Measurements from ENCODE around the gene VOPP1.
A peak's percentile ranks its signal among the peaks of the same experiment; 100 is the strongest.
"Not testable (repeated sequence)": the region's sequence is repeated elsewhere in the genome, so short reads cannot be mapped to it uniquely, and the experiment has no call there.

The VOPP1 gene, protein sequence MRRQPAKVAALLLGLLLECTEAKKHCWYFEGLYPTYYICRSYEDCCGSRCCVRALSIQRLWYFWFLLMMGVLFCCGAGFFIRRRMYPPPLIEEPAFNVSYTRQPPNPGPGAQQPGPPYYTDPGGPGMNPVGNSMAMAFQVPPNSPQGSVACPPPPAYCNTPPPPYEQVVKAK

DNA sequence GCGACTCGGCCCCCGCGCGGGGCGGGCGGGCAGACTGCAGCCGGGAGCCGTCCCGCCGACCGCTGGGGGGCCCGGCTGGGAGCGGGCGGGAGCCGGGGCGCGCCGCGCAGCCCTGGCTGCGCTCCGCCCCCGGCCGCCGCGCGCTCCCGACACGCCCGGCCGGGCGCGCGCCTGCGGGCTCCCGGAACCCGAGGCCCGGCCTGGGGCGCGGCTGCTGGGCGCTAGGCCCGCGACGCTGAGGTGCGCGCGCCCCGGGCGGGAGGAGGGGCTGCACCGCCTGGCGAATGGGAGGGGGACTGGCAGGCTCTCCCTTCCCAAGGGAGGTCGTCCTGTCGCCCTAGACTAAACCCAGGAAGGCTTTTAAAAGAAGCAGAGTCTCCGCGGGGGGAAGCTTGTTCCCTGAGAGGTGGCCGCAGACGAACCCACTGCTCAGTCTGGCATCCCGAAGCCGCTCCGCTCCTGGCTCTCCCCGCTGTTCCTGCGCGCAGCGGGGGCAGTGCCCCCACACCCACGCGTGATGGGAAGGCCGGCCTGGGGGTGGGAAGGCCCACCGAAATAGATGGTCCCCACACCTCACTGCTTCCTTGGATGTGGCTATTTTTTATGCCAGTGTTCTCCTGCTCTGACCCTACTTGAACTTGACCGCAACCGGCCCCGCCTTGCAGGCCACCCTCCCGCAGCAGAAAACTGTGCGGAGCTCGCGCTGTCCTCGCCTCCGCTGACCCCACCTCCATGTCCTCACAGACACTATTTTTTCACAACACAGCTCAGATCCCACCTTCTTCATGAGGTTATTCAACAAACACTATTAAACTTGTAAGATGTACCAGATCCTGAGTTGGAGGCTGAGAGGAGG, at the start of gene VOPP1:
TSS of gene VOPP1 (minus strand) at position 125 of the 856 bp plus-strand sequence. CDS start 178 bp downstream, outside the sequence.
- no peaks in the 10 kb centered on the region for H3K9me3 Mint-ChIP-seq
- peak within 1 kb of the TSS; percentile 98 for H3K27ac Mint-ChIP-seq
- H3K36me3 Mint-ChIP-seq: peaks cover 3% of the 10 kb centered on the region
- H3K4me1 Mint-ChIP-seq: peaks cover 61% of the 10 kb centered on the region
- H3K27me3 Mint-ChIP-seq: no peaks in the 10 kb centered on the region
- peak within 1 kb of the TSS; percentile 97 for H3K4me3 Mint-ChIP-seq

DNA sequence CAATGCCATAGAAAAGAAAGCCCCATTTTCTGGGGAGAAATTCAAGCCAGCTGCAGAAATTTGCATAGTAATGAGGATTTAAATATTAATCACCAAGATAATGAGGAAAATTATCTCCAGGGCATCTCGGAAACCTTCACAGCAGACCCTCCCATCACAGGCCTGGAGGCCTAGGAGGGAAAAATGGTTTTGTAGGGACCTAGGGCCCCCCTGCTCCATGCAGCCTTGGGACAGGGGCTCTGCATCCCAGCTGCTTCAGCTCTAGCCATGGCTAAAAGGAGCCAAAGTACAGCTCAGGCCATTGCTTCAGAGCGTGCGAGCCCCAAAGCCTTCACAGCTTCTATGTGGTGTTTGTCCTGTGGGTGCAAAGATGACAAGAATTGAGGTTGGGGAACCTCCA, 46.6 kb upstream of the VOPP1 start:
- Mint-ChIP-seq H3K27me3 (peaks cover 8% of the 10 kb centered on the region), H3K36me3 (peaks cover 6% of the 10 kb centered on the region), H3K27ac (no peak overlapping the region), H3K4me1 (no peaks in the 10 kb centered on the region), H3K4me3 (no peak overlapping the region), H3K9me3 (peaks cover 9% of the 10 kb centered on the region)

GRCh38 chr7:55614365-55615064, 42.2 kb upstream of the VOPP1 start:
- not testable (repeated sequence) for H3K27ac Mint-ChIP-seq, H3K36me3 Mint-ChIP-seq, H3K4me3 Mint-ChIP-seq, H3K27me3 Mint-ChIP-seq, H3K9me3 Mint-ChIP-seq, H3K4me1 Mint-ChIP-seq

GRCh38 chr7:55609726-55610125, 37.4 kb upstream of the VOPP1 start:
- H3K4me3 Mint-ChIP-seq, H3K36me3 Mint-ChIP-seq, H3K9me3 Mint-ChIP-seq, H3K27ac Mint-ChIP-seq, H3K4me1 Mint-ChIP-seq, H3K27me3 Mint-ChIP-seq: not testable (repeated sequence)

GRCh38 chr7:55605661-55606060, 33.4 kb upstream of the VOPP1 start:
- not testable (repeated sequence) for H3K4me1 Mint-ChIP-seq, H3K4me3 Mint-ChIP-seq, H3K27ac Mint-ChIP-seq, H3K9me3 Mint-ChIP-seq, H3K36me3 Mint-ChIP-seq, H3K27me3 Mint-ChIP-seq

- H3K4me1 Mint-ChIP-seq: peaks cover 17% of the 10 kb centered on the region
- not testable (repeated sequence) for H3K9me3 Mint-ChIP-seq, H3K27ac Mint-ChIP-seq, H3K27me3 Mint-ChIP-seq, H3K36me3 Mint-ChIP-seq, H3K4me3 Mint-ChIP-seq
Measured at GRCh38 chr7:55597944-55598499, 25.7 kb upstream of the VOPP1 start.

GRCh38 chr7:55597214-55597739, 25.0 kb upstream of the VOPP1 start:
- H3K4me1 Mint-ChIP-seq: peaks cover 17% of the 10 kb centered on the region
- not testable (repeated sequence) for H3K36me3 Mint-ChIP-seq, H3K4me3 Mint-ChIP-seq, H3K27ac Mint-ChIP-seq, H3K9me3 Mint-ChIP-seq, H3K27me3 Mint-ChIP-seq

GRCh38 chr7:55595511-55595910, 23.2 kb upstream of the VOPP1 start:
- H3K36me3 Mint-ChIP-seq: peaks cover 2% of the 10 kb centered on the region
- H3K27ac Mint-ChIP-seq: no peak overlapping the region
- H3K4me3 Mint-ChIP-seq: no peak overlapping the region
- peaks cover 2% of the 10 kb centered on the region for H3K27me3 Mint-ChIP-seq
- peaks cover 17% of the 10 kb centered on the region for H3K4me1 Mint-ChIP-seq
- H3K9me3 Mint-ChIP-seq: no peaks in the 10 kb centered on the region

DNA sequence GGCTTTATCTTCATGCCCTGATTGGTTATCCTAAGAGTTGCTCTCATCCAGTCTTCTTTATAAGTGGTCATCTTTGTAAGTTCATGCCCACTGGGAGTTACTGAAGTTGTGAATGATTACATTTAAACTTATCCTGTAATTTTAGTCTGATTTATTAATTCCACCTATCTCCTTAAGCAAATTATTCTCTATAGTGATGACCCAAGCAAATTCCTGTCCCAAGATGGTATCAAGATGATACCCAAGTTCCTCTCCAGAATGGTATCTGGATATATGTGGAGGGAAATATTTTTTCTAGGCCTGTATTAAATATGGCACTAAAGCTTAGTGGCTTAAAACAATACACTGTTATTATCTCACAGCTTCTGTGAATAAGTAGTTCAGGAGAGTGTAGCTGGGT, 22.6 kb upstream of the VOPP1 start:
- Mint-ChIP-seq H3K4me1 (peaks cover 17% of the 10 kb centered on the region), H3K9me3 (no peaks in the 10 kb centered on the region)

GRCh38 chr7:55594414-55594813, 22.1 kb upstream of the VOPP1 start:
- Mint-ChIP-seq H3K4me1 (peaks cover 17% of the 10 kb centered on the region), H3K36me3 (peaks cover 2% of the 10 kb centered on the region), H3K9me3 (no peaks in the 10 kb centered on the region), H3K27me3 (peaks cover 2% of the 10 kb centered on the region), H3K4me3 (no peak overlapping the region), H3K27ac (no peak overlapping the region)

More for the DNA sequence above, 22.6 kb upstream of the VOPP1 start:
- peaks cover 2% of the 10 kb centered on the region for H3K36me3 Mint-ChIP-seq
- H3K27me3 Mint-ChIP-seq: peaks cover 2% of the 10 kb centered on the region
- H3K27ac Mint-ChIP-seq: no peak overlapping the region
- H3K4me3 Mint-ChIP-seq: no peak overlapping the region

GRCh38 chr7:55593515-55594318, 21.4 kb upstream of the VOPP1 start:
- peaks cover 2% of the 10 kb centered on the region for H3K27me3 Mint-ChIP-seq
- peaks cover 17% of the 10 kb centered on the region for H3K4me1 Mint-ChIP-seq
- no peak overlapping the region for H3K27ac Mint-ChIP-seq
- no peak overlapping the region for H3K4me3 Mint-ChIP-seq
- no peaks in the 10 kb centered on the region for H3K9me3 Mint-ChIP-seq
- H3K36me3 Mint-ChIP-seq: peaks cover 2% of the 10 kb centered on the region

DNA sequence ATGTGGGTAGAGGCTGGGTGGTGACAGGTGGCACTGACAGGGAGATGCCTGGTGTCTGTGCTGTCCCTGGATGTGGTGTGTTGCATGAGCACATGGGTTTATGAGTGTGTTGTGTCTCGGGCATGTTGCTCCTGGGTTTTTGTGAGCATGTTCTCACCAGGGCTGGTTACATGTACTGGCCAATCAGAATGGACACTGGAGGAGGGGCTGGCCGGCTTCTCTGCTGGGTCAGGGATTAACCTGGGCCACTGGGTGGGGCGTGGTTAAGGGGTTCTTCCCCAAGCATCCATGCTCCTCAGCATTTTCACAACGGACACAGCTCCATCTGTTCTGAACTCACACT, 20.8 kb upstream of the VOPP1 start:
- H3K4me1 Mint-ChIP-seq: peaks cover 15% of the 10 kb centered on the region
- H3K9me3 Mint-ChIP-seq: no peaks in the 10 kb centered on the region
- H3K27me3 Mint-ChIP-seq: peaks cover 2% of the 10 kb centered on the region
- H3K36me3 Mint-ChIP-seq: peaks cover 2% of the 10 kb centered on the region
- no peak overlapping the region for H3K4me3 Mint-ChIP-seq
- H3K27ac Mint-ChIP-seq: no peak overlapping the region

GRCh38 chr7:55592492-55592891, 20.2 kb upstream of the VOPP1 start:
- Mint-ChIP-seq H3K4me1 (peaks cover 9% of the 10 kb centered on the region), H3K4me3 (no peak overlapping the region), H3K27me3 (no peaks in the 10 kb centered on the region), H3K27ac (no peak overlapping the region), H3K36me3 (no peaks in the 10 kb centered on the region), H3K9me3 (no peaks in the 10 kb centered on the region)

GRCh38 chr7:55591282-55591931, 19.1 kb upstream of the VOPP1 start:
- Mint-ChIP-seq H3K9me3 (no peaks in the 10 kb centered on the region), H3K27ac (no peak overlapping the region), H3K36me3 (no peaks in the 10 kb centered on the region), H3K27me3 (no peaks in the 10 kb centered on the region), H3K4me1 (no peaks in the 10 kb centered on the region), H3K4me3 (no peak overlapping the region)
